HepG2 (cell line): ENCODE measurements around the gene DLG2.

Source experiments
- GABPA ChIP-seq, 2 experiments: IDR thresholded peaks; 2 replicates each; pipeline ENCODE4 v1.6.1; 2011 to 2016; ENCODE audit warnings: low read depth in 2 of 2, low read length in 1 of 2, missing biosample characterization in 1 of 2, missing genetic modification characterization in 1 of 2
- IKZF1 ChIP-seq: fragments of 450-650 bp; IDR thresholded peaks from 2 replicates; pipeline ENCODE4 v1.7.1; 2016
- KDM4B ChIP-seq: sonication (generic); formaldehyde crosslinking; IDR thresholded peaks from 2 replicates; pipeline ENCODE4 v1.4.0; 2020; ENCODE audit warnings: missing genetic modification reagents
- SMAD3 ChIP-seq: sonication (generic); formaldehyde crosslinking; IDR thresholded peaks from 2 replicates; pipeline ENCODE4 v1.4.0; 2020; ENCODE audit warnings: missing genetic modification reagents
- TCF7 ChIP-seq: sonication (generic); IDR thresholded peaks from 2 replicates; pipeline ENCODE4 v1.6.1; 2016; ENCODE audit warnings: antibody characterized with exemption, low read depth
- TCF7L2 ChIP-seq: IDR thresholded peaks from 2 replicates; pipeline ENCODE4 v1.6.1; 2011; ENCODE audit warnings: mild to moderate bottlenecking, low read depth, low read length, moderate library complexity
- U2AF2 ChIP-seq: fragments of 200-400 bp; formaldehyde crosslinking; IDR thresholded peaks from 2 replicates; pipeline ENCODE4 v1.6.1; 2017; ENCODE audit warnings: low read depth, mild to moderate bottlenecking, low read length
- ZNF224 ChIP-seq: sonication (generic); formaldehyde crosslinking; IDR thresholded peaks from 2 replicates; pipeline ENCODE4 v1.5.0; 2020; ENCODE audit warnings: mild to moderate bottlenecking, missing genetic modification reagents
- ZNF501 ChIP-seq: sonication (generic); formaldehyde crosslinking; IDR thresholded peaks from 2 replicates; pipeline ENCODE4 v1.5.1; 2020; ENCODE audit warnings: mild to moderate bottlenecking, moderate library complexity, missing genetic modification reagents
- ZNF747 ChIP-seq: sonication (generic); formaldehyde crosslinking; IDR thresholded peaks from 2 replicates; pipeline ENCODE4 v1.8.1; 2023; ENCODE audit warnings: missing genetic modification reagents, mild to moderate bottlenecking, borderline replicate concordance
- TF ChIP-seq, protein P1 (sequence below): sonication (generic); formaldehyde crosslinking; IDR thresholded peaks from 2 replicates; pipeline ENCODE4 v1.5.0; 2020; ENCODE audit warnings: mild to moderate bottlenecking, missing genetic modification reagents, moderate library complexity
- TF ChIP-seq, protein P2 (sequence below): sonication (generic); formaldehyde crosslinking; conservative IDR thresholded peaks from 2 replicates; pipeline ENCODE4 v1.5.0; 2020; ENCODE audit warnings: missing genetic modification reagents

DNA sequence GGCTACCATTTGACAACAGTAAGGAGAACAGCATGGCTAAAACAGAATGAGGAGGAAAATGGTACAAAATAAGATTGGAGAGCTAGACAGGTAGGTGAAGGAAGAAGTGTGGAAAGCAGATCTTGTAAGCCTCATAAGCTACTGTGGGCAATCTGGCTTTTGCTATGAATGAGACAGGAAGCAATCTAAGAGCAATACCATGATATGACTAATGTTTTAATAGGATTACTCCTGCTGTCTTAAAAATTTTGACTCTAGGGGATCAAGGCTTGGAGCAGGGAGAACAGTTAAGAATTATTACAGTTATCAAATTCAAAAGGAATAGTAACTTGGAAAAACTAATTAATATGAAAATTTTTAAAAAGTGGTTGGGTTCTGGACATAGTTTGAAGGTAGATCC, 1174.9 kb downstream of the DLG2 start:
- no peak for TF ChIP-seq TCF7L2
- no peak for TF ChIP-seq ZNF747
- TF ChIP-seq KDM4B (CRISPR knock-in tag): no peak
- TF ChIP-seq IKZF1: no peak
- no peak for TF ChIP-seq SMAD3
- TF ChIP-seq GABPA (IDR thresholded peaks at IDR 0.05; ENCODE audit: low read depth, low read length): no peak
- no peak for TF ChIP-seq GABPA (CRISPR knock-in tag; IDR thresholded peaks at IDR 0.05; ENCODE audit: low read depth)
- no peak for TF ChIP-seq TCF7
- TF ChIP-seq, protein P1, sequence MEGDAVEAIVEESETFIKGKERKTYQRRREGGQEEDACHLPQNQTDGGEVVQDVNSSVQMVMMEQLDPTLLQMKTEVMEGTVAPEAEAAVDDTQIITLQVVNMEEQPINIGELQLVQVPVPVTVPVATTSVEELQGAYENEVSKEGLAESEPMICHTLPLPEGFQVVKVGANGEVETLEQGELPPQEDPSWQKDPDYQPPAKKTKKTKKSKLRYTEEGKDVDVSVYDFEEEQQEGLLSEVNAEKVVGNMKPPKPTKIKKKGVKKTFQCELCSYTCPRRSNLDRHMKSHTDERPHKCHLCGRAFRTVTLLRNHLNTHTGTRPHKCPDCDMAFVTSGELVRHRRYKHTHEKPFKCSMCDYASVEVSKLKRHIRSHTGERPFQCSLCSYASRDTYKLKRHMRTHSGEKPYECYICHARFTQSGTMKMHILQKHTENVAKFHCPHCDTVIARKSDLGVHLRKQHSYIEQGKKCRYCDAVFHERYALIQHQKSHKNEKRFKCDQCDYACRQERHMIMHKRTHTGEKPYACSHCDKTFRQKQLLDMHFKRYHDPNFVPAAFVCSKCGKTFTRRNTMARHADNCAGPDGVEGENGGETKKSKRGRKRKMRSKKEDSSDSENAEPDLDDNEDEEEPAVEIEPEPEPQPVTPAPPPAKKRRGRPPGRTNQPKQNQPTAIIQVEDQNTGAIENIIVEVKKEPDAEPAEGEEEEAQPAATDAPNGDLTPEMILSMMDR (CRISPR knock-in tag): no peak
- no peak for TF ChIP-seq ZNF224 (CRISPR knock-in tag)
- TF ChIP-seq, protein P2, sequence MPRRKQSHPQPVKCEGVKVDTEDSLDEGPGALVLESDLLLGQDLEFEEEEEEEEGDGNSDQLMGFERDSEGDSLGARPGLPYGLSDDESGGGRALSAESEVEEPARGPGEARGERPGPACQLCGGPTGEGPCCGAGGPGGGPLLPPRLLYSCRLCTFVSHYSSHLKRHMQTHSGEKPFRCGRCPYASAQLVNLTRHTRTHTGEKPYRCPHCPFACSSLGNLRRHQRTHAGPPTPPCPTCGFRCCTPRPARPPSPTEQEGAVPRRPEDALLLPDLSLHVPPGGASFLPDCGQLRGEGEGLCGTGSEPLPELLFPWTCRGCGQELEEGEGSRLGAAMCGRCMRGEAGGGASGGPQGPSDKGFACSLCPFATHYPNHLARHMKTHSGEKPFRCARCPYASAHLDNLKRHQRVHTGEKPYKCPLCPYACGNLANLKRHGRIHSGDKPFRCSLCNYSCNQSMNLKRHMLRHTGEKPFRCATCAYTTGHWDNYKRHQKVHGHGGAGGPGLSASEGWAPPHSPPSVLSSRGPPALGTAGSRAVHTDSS (CRISPR knock-in tag): no peak
- TF ChIP-seq U2AF2: no peak
- no peak for TF ChIP-seq ZNF501
